Activated CD4-positive, alpha-beta T cell treated with anti-CD3 and anti-CD28 coated beads for 4 hours (primary cell): ENCODE measurements around the gene NUBP1.
"Not testable (repeated sequence)": the region's sequence is repeated elsewhere in the genome, so short reads cannot be mapped to it uniquely, and the experiment has no call there.

ENCODE experiments used
- DNase-seq, 2 donors: peaks; one replicate each; pipeline ENCODE4 v3.0.0-alpha.2; 2020

The NUBP1 gene

DNA sequence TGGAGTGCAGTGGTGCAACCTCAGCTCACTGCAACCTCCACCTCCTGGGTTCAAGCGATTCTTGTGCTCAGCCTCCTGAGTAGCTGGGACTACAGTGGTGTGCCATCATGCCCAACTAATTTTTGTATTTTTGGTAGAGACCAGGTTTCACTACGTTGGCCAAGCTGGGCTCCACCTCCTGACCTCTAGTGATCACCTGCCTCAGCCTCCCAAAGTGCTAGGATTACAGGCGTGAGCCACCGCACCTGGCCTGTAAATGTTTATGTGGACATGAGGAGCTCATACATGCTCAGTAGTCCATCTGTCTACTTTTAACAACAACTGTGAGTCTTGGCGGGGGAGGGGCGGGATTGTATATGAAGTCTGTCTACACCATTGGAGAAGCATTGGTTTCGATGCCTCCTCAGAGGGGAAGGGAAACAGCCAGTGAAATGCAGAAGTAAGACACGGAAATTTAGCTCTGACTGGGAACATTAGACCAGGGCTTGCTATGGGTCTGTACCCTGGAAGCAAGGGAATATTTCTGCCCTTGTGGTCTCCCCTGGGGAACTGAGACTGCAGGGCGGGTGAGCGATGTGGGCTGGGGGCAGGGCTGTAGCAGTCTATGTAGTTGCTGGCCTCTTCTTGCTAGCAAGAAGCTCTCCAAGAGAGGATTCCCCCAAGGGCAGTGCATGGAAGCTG is 9.3 kb downstream of the NUBP1 start:
- DNase-seq, result no peak

DNA sequence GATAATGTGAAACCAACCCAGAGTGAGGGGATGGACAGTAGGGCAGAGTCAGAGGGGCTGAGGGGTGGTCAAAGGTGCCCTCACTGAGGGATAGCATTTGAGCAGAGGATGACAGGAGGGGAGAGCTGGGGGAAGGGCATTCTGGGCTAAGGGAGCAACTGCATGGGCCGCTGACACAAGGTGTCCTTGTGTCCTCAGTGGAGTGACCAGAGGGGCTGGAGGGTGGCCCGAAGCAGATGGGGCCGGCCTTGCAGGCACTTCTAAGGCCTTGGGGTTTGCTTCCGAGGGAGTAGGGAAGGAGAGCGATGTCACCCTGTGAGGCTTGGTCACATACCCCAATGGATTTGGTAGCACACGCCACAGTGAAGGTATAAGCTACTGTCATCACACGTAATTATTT is 10.0 kb downstream of the NUBP1 start:
- no peak for DNase-seq

- no peak for DNase-seq
Observed at GRCh38 chr16:10754941-10755340, 11.3 kb downstream of the NUBP1 start.

DNA sequence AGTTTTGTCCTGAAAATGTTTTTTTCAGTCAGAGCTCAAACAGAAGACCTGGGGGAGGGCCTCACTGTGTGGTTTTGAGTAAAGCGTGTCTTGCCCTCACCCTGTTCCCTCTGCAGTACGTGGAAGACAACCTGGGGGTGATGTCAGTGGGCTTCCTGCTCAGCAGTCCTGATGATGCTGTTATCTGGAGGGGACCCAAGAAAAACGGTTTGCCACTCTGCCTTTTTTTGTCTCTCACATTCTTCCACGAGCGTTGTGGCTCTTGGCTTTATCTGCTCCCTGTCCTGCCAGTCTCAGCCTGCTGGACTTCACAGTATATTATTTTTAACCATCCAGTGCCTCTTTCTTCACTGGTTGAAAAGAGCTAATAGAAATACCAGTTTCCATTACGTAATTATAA is 12.9 kb downstream of the NUBP1 start:
- DNase-seq, result no peak

- no peak for DNase-seq
Observed at GRCh38 chr16:10760858-10761257, 17.2 kb downstream of the NUBP1 start.

- DNase-seq, result no peak
Observed at GRCh38 chr16:10761373-10761772, 17.7 kb downstream of the NUBP1 start.

DNA sequence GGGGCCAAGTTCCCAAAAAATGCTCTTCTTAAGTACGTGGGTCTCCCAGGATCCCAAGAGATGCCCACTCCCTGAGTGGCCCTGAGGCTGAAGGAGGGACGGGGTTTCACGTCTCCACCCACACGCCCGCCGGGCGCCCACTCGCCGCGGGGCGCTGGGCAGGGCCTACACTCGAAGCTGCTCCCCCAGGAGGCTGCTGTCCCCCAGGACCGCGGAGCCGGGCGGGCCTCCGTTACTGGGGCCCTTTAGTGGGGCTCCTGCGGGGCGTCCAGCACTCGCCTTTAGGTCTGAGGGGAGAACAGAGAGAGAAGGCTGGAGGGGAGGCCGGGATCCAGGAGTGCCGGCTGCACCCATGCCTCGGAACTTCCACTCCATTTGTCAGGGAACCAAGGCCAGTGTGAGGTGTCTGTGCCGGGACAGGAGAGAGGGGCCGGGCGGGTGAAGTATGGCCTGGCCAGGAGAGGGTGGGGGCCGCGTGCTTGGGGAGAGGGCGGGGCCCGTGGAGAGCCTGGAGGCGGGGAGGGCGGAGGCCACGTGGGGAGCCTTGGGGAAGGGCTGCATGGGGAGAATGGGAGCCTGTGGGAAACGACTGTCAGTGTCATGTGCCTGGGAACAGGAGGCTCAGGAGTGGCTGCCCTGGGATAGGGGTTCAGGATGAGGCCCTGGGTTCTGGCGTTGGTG is 18.8 kb downstream of the NUBP1 start:
- no peak for DNase-seq

- no peak for DNase-seq
Observed at GRCh38 chr16:10763456-10763855, 19.8 kb downstream of the NUBP1 start.

- DNase-seq, result no peak
Observed at GRCh38 chr16:10765772-10766171, 22.1 kb downstream of the NUBP1 start.

- no peak for DNase-seq
Observed at GRCh38 chr16:10767127-10767526, 23.5 kb downstream of the NUBP1 start.

GRCh38 chr16:10769381-10769780 is 25.7 kb downstream of the NUBP1 start:
- DNase-seq, result no peak

DNA sequence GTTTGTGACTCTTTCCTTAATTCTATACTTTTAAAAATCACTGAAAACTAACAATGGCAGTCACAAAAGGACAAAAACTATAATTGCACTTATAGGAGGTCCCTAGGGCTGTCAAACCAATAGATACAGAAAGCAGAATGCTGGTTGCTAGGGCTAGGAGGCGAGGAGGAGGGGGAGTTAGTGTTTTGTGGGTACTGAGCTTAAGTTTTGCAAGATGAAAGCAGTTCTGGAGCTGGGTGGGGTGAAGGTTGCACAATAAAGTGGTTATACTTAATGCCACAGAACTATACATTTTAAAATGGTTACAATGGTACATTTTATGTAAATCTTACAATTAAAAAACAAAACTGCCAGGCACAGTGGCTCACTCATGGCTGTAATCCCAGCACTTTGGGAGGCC is 27.3 kb downstream of the NUBP1 start:
- DNase-seq, result no peak

GRCh38 chr16:10776280-10776679 is 32.6 kb downstream of the NUBP1 start:
- no peak for DNase-seq

GRCh38 chr16:10776923-10777322 is 33.3 kb downstream of the NUBP1 start:
- DNase-seq, result not testable (repeated sequence)

DNA sequence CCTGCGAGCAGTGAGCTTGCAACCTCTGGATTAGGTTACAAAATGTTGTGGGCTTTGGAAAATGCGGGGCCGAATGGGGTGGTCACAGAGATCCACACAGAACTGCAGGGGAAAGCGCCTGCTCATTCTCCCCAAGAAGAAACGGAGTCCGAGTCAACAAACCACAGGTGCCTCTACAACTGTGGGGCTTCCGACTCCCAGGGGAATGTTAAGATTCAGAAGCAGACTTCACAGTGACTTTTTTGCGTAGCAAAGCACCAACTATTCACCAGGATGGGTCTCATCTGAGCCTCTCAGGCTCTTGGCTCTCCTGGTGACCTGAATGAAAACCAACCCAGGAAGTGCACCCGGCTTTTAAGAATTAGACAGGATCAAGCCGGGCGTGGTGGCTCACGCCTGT is 33.7 kb downstream of the NUBP1 start:
- no peak for DNase-seq

DNA sequence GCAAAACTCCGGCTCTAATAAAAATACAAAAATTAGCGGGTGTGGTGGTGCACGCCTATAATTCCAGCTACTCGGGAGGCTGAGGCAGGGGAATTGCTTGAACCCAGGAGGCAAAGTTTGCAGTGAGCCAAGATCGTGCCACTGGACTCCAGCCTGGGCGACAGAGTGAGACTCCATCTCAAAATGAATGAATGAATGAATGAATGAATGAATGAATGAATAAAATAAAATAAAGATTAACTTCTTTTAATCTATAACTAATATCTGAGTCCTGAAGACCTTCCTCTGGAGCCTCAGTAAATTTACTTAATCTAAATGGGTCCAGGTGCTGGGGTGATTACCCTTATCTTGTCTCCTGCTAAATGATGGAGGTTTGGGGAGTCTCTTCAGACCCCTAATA is 36.3 kb downstream of the NUBP1 start:
- not testable (repeated sequence) for DNase-seq

DNA sequence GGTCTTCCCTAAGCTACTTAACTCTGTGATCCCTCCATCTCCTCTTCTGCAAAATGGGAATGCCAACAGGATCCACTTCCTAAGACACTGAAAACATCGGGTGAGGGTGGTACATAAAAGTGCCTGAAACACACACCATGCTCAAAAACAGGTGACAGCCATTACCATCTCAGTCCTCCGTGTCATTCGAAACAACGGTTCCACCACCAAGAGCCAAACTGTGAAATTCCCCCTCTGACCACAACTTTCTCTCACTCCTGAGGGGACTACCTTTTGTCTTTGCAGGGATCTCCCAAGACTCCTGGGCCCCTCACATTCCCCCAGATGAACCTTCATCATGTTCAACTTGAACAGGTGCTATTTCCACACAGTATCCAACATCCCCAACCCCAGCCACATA is 37.0 kb downstream of the NUBP1 start:
- DNase-seq, result no peak

DNA sequence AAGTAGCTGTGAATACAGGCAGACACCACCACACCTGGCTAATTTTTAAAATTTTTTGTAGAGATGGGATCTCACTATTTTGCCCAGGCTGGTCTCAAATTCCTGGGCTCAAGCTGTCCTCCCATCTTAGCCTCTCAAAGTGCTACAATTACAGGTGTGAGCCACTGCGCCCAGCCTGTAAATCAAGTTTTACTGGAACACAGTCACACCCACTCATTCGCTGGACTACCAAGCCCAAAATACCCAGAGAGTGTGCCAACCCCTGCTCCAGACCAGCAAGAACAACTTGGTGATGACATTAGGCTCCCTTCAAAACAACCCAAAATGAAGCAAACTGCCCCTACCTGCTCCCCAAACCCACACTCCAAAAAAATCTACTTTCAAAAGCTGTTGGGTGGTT is 39.0 kb downstream of the NUBP1 start:
- DNase-seq, result no peak

- DNase-seq, result no peak
Observed at GRCh38 chr16:10787304-10787703, 43.7 kb downstream of the NUBP1 start.

DNA sequence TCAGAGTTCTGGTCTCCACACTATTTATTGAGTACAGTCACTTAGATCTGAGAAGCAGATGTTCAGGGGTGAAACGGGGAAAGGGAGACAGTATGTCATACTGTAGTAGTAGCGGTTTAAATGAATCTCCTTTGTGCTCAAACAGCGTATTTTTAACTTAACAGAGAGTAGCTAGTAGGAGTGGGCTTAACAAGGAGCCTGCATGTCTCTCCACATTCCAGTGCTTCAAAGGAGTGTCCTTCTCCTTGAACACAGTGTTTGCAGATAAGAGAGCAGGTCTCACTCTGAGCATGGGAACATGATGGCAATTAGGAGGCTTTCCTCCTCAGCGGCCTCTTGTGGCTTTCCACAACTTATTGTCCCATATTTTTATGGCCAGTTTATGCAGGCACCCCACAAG is 45.0 kb downstream of the NUBP1 start:
- DNase-seq, result not testable (repeated sequence)

GRCh38 chr16:10791048-10791447 is 47.4 kb downstream of the NUBP1 start:
- DNase-seq, result no peak

GRCh38 chr16:10799736-10800135 is 56.1 kb downstream of the NUBP1 start:
- no peak for DNase-seq

- no peak for DNase-seq
Observed at GRCh38 chr16:10805334-10805733, 61.7 kb downstream of the NUBP1 start.

GRCh38 chr16:10806698-10807097 is 63.1 kb downstream of the NUBP1 start:
- no peak for DNase-seq

GRCh38 chr16:10808218-10808617 is 64.6 kb downstream of the NUBP1 start:
- DNase-seq, result no peak
